NCI-H1092 treated with DMSO at 0.1 percent for 48 hours (cell line): ENCODE results near the gene EMC7.
"Not testable (repeated sequence)": the region's sequence is repeated elsewhere in the genome, so short reads cannot be mapped to it uniquely, and the experiment has no call there.

Experiments
- DNase-seq: peaks from one replicate; lab custom pipeline; 2025; lab: John Stamatoyannopoulos, UW

EMC7 gene

GRCh38 chr15:34101366-34102174, at the start of gene EMC7, which contains the start of gene PGBD4:
Gene EMC7, minus strand, starts transcription at chr15:34101862. Its CDS starts 23 bp downstream, at chr15:34101839.
Gene PGBD4, plus strand, starts transcription at chr15:34102083. Its CDS starts 449 bp downstream, at chr15:34102532.
- peak; percentile 97 for DNase-seq

GRCh38 chr15:34147371-34148140, 45.9 kb upstream of the EMC7 start:
- no peak for DNase-seq

- DNase-seq = no peak
These were observed 31.8 kb upstream of the EMC7 start for GRCh38 chr15:34133511-34133910.

- no peak for DNase-seq
These were observed 31.2 kb upstream of the EMC7 start for GRCh38 chr15:34132881-34133280.

GRCh38 chr15:34128898-34129297, 27.2 kb upstream of the EMC7 start:
- DNase-seq = no peak

- DNase-seq = no peak
These were observed 24.9 kb upstream of the EMC7 start for GRCh38 chr15:34126522-34126921.

- DNase-seq = no peak
These were observed 24.3 kb upstream of the EMC7 start for GRCh38 chr15:34125945-34126344.

- no peak for DNase-seq
These were observed 23.0 kb upstream of the EMC7 start for GRCh38 chr15:34124651-34125050.

- no peak for DNase-seq
These were observed 21.1 kb upstream of the EMC7 start for GRCh38 chr15:34122771-34123183.

- DNase-seq = not testable (repeated sequence)
These were observed 20.1 kb upstream of the EMC7 start for GRCh38 chr15:34121786-34122185.

- DNase-seq = not testable (repeated sequence)
These were observed 18.8 kb upstream of the EMC7 start for GRCh38 chr15:34120420-34120819.

- DNase-seq = no peak
These were observed 17.6 kb upstream of the EMC7 start for GRCh38 chr15:34119291-34119690.

- no peak for DNase-seq
These were observed 15.0 kb upstream of the EMC7 start for GRCh38 chr15:34116620-34117019.

GRCh38 chr15:34114739-34115138, 13.1 kb upstream of the EMC7 start:
- DNase-seq = no peak

GRCh38 chr15:34114215-34114614, 12.6 kb upstream of the EMC7 start:
- DNase-seq = no peak

GRCh38 chr15:34111488-34111887, 9.8 kb upstream of the EMC7 start:
- DNase-seq = no peak

GRCh38 chr15:34109797-34110663, 8.4 kb upstream of the EMC7 start:
- no peak for DNase-seq

- no peak for DNase-seq
These were observed 5.7 kb upstream of the EMC7 start for GRCh38 chr15:34107315-34107714.

- DNase-seq = no peak
These were observed 4.8 kb upstream of the EMC7 start for GRCh38 chr15:34106423-34106822.

GRCh38 chr15:34102175-34102925, 688 bp upstream of the EMC7 start:
- no peak for DNase-seq

GRCh38 chr15:34099914-34100313, 1.7 kb downstream of the EMC7 start:
- DNase-seq = no peak
